GM12864 (cell line): ENCODE data around the gene ZFAND3.

Experiments used
- DNase-seq: peaks from one replicate; pipeline ENCODE4 v3.0.0-alpha.2; 2011; ENCODE audit warnings: low read depth
- H3K4me3 ChIP-seq: 2 replicates; pipeline ENCODE4 v1.5.1; 2011; ENCODE audit warnings: mild to moderate bottlenecking, low read depth, low read length, control low read depth
- TF ChIP-seq, protein P1 (sequence below): IDR thresholded peaks from 2 replicates; pipeline ENCODE4 v1.5.1; 2011; ENCODE audit warnings: low read depth, mild to moderate bottlenecking, moderate library complexity, low read length, control low read depth, inconsistent platforms; ENCODE audit errors: missing control alignments

The ZFAND3 gene

DNA sequence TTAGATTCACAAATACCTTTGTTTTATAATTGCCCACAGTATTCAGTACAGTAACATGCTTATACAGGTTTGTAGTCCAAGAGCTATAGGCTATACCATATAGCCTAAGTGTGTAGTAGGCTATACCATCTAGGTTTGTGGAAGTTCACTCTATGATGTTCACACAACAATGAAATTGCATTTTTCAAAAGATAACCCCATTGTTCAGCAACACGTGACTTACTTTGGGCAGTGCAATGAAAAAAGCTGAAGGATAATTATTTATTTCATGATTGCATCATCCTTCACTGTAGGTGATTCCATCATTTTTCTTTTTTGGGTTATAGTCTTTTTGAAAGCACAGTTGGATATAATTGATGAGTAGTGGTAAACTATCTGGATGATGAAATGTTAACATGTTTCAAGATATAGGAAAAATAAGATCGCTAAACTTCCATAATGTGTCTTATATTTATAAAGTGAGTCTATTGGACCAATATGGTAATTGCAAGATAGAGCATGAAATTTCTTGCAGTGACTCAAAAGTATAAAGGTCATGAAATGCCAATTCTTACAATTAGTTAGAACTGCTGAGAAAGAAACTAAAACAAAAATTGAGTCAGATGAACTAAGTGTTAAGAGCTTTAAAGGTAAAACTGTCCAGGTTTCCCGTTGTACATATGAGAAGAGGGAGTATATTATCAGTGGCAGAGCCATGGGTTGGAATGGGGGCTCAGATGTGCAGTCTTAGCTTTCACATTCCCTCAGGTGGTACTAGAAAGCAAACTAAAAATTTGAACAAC lies 164.4 kb downstream of the ZFAND3 start:
- DNase-seq: no peak
- no peak overlapping the region for H3K4me3 ChIP-seq
- TF ChIP-seq, protein P1, sequence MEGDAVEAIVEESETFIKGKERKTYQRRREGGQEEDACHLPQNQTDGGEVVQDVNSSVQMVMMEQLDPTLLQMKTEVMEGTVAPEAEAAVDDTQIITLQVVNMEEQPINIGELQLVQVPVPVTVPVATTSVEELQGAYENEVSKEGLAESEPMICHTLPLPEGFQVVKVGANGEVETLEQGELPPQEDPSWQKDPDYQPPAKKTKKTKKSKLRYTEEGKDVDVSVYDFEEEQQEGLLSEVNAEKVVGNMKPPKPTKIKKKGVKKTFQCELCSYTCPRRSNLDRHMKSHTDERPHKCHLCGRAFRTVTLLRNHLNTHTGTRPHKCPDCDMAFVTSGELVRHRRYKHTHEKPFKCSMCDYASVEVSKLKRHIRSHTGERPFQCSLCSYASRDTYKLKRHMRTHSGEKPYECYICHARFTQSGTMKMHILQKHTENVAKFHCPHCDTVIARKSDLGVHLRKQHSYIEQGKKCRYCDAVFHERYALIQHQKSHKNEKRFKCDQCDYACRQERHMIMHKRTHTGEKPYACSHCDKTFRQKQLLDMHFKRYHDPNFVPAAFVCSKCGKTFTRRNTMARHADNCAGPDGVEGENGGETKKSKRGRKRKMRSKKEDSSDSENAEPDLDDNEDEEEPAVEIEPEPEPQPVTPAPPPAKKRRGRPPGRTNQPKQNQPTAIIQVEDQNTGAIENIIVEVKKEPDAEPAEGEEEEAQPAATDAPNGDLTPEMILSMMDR: no peak

DNA sequence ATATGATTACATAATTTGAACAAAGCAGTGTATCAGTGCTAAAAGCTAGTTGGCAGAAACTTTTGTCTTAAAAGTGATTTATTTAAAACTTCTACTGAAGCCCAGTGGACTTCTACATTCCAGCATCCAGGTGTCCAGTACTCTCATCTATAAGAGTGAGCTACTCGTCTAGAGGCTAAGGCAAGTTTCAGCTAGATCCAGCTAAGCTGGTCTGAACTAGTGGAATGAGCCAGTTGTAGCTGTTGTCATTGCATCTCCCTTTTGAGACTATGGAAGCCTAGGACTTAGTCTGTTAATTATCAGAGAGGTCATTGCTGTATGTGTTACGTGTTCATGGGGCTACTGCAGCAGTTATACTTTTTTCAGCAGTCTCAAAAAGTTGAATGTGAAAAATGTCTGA lies 165.1 kb downstream of the ZFAND3 start:
- no peak overlapping the region for H3K4me3 ChIP-seq
- no peak for DNase-seq
- TF ChIP-seq, protein P1: no peak

DNA sequence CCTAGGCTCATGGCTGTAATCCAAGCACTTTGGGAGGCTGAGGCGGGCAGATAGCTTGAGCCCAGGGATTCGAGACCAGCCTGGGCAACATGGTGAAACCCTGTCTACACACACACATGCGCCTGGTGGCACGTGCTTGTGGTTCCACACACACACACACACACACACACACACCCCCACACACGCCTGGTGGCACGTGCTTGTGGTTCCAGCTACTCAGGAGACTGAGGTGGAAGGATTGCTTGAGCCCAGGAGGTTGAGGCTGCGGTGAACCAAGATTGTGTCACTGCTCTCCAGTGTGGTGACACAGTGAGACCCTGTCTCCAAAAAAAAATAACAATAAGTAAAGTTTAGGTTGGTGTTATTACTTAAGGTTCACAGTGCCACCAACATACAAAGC lies 165.8 kb downstream of the ZFAND3 start:
- TF ChIP-seq, protein P1: no peak
- no peak overlapping the region for H3K4me3 ChIP-seq
- no peak for DNase-seq

DNA sequence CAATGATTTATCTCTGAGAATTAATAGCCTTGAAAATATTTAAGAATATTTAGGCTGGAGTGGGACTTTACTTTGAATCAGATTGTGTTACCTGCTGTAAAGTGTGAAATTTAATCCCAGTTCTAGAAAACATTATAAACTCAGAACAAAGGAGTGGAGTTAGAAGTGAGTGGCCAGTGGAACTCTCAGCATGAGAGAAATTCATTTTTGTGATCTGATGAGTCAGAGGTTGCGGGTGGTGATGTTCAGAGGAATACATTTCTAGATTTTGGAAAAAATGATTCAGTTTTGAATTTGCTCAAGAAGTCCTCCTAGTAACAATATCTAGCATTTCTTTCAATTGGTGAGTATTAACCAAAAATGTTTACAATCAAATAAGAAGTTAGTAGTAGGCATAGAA lies 167.5 kb downstream of the ZFAND3 start:
- no peak for DNase-seq
- no peak overlapping the region for H3K4me3 ChIP-seq
- TF ChIP-seq, protein P1: no peak

DNA sequence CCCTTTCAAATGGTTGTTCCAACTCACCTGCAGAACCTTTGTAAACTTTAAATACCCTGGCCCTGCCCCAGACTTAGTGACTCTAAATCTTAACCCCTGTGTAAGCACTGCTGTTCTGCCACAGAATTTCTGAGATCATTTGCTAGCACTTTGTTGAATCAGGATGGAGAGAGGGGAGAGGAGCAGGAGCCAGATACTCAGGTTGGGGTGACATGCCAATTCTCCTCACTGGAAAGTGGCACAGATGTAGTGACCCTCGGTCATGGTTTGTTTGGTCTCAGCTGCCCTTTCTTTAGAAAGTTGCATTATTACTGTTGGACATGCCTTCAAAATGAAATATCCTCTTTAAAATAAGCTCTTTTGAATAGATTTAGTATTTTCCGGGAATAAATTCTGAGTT lies 168.0 kb downstream of the ZFAND3 start:
- TF ChIP-seq, protein P1: no peak
- no peak for DNase-seq
- no peak overlapping the region for H3K4me3 ChIP-seq

DNA sequence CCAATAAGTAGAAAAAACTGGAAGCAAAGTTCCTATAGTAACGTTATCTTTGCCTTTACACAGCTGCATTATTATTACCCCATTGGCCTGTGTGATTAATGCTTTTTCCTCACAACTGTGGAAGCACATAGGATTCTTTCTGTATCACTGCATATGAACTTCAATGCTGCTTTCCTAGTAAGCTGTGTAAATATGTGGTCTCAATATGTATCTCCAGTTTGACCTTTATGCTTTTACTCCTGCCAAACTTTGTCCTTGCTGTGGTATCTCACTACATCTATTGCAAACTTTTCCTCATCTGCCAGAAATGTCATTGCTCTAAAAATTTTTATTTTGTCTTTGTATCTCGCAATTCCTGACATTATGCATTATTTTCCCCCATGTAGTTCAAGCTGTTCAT lies 168.6 kb downstream of the ZFAND3 start:
- no peak for DNase-seq
- TF ChIP-seq, protein P1: no peak
- H3K4me3 ChIP-seq: no peak overlapping the region

DNA sequence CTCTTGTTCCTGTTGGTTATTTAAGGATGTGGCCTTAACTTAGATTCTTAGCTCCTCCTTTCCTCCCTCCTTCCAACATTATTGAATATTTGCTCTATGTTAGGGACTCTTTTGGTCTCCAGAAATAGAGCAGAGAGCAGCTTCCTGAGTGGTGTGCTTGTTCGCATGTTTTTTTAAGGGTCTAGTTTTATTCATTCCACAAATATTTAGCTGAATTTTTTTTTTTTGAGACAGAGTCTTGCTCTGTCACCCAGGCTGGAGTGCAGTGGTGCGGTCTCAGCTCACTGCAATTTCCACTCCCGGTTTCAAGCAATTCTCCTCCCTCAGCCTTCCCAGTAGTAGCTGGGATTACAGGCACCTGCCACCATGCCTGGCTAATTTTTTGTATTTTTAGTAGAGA lies 169.2 kb downstream of the ZFAND3 start:
- TF ChIP-seq, protein P1: no peak
- no peak for DNase-seq
- no peak overlapping the region for H3K4me3 ChIP-seq
